Tibial artery (tissue), 4 donors: ENCODE data around the gene CLEC2D.
"Not testable (repeated sequence)": the region's sequence is repeated elsewhere in the genome, so short reads cannot be mapped to it uniquely, and the experiment has no call there.

Experiments used
- DNase-seq, 2 donors: peaks; one replicate each; pipeline ENCODE4 v3.0.0-alpha.2; 2019
- H3K27ac ChIP-seq, 2 donors: fragments of 200-600 bp; sonication (generic) in 1 of 2; 1 replicate in 1 of 2; 2 replicates in 1 of 2; pipeline ENCODE4 v1.5.1; 2018 to 2019; ENCODE audit warnings: mild to moderate bottlenecking in 1 of 2
- H3K27me3 ChIP-seq, 2 donors: fragments of 200-600 bp; sonication (generic) in 1 of 2; one replicate each; pipeline versions ENCODE4 v1.5.1 to v1.6.0; 2016 to 2019
- H3K36me3 ChIP-seq, 3 donors: fragments of 200-600 bp; sonication (generic) in 2 of 3; one replicate each; pipeline ENCODE4 v1.5.1; 2016 to 2019; ENCODE audit warnings: mild to moderate bottlenecking in 2 of 3
- H3K4me1 ChIP-seq, 4 donors: fragments of 200-600 bp; sonication (generic) in 2 of 4; 1 replicate in 3 of 4; 2 replicates in 1 of 4; pipeline ENCODE4 v1.5.1; 2016 to 2019
- H3K4me3 ChIP-seq, 2 donors: fragments of 200-600 bp; sonication (generic) in 1 of 2; 1 replicate in 1 of 2; 2 replicates in 1 of 2; pipeline ENCODE4 v1.5.1; 2018 to 2019; ENCODE audit warnings: mild to moderate bottlenecking in 2 of 2
- H3K9me3 ChIP-seq, 3 donors: fragments of 200-600 bp; sonication (generic) in 1 of 3; one replicate each; pipeline ENCODE4 v1.5.1; 2016 to 2019
- intact Hi-C: fragments of 100-400 bp; cut with DNase I; formaldehyde crosslinking; loops from one replicate; pipeline ENCODE4 v1.15.0; 2023; ENCODE audit warnings: low total_unique reads
- TF ChIP-seq, protein P1 (sequence below), 2 experiments: fragments of 200-600 bp in 1 of 2; fragments of 450-650 bp in 1 of 2; IDR thresholded peaks; one replicate each; pipeline ENCODE4 v1.5.1; 2017 to 2019; ENCODE audit warnings: antibody characterized with exemption in 2 of 2, mild to moderate bottlenecking in 1 of 2, moderate library complexity in 1 of 2

The CLEC2D gene

DNA sequence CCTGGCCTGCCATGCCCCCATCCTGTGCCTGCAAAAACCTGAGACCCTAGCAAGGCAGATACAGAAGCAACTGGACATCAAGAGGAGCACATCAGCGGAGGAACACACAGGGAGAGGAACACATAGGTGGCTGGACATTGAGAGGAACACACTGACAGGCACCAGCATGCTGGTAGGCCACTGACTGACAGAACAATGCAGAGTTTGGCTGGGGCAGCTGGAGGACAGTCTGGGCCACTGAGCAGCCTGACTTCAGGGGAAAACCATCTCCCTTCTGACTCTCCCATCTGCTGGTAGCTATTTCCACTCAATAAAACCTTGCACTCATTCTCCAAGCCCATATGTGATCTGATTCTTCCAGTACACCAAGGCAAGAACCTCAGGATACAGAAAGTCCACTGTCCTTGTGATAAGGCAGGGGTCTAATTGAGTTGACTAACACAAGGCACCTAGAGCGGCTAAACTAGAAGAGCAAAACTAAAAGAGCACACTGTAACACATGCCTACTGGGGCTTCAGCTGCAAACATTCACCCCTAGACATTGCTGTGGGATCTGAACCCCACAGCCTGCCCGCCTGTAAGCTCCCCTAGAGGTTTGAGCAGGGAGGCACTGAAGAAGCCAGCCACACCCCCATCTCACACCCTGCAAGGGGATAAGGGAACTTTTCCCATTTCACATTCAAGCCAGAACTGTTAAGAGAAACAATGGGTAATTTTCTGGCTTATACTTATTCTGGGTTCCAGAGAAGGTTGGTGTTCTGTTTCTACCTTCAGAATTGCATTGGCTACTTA, 41.3 kb downstream of the CLEC2D start:
- TF ChIP-seq, protein P1, sequence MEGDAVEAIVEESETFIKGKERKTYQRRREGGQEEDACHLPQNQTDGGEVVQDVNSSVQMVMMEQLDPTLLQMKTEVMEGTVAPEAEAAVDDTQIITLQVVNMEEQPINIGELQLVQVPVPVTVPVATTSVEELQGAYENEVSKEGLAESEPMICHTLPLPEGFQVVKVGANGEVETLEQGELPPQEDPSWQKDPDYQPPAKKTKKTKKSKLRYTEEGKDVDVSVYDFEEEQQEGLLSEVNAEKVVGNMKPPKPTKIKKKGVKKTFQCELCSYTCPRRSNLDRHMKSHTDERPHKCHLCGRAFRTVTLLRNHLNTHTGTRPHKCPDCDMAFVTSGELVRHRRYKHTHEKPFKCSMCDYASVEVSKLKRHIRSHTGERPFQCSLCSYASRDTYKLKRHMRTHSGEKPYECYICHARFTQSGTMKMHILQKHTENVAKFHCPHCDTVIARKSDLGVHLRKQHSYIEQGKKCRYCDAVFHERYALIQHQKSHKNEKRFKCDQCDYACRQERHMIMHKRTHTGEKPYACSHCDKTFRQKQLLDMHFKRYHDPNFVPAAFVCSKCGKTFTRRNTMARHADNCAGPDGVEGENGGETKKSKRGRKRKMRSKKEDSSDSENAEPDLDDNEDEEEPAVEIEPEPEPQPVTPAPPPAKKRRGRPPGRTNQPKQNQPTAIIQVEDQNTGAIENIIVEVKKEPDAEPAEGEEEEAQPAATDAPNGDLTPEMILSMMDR (IDR thresholded peaks at IDR 0.05), result no peak
- Histone ChIP-seq H3K36me3 (no peaks in the 10 kb centered on the region), H3K9me3 (no peaks in the 10 kb centered on the region), H3K4me1 (no peaks in the 10 kb centered on the region), H3K27me3 (no peaks in the 10 kb centered on the region), H3K27ac (no peak overlapping the region), H3K4me3 (no peak overlapping the region)
- intact Hi-C loops, result loop anchor here (5.0 kb wide), 1 partner anchor 1908 kb away; no protein-coding TSS in a partner anchor
- DNase-seq, result no peak

DNA sequence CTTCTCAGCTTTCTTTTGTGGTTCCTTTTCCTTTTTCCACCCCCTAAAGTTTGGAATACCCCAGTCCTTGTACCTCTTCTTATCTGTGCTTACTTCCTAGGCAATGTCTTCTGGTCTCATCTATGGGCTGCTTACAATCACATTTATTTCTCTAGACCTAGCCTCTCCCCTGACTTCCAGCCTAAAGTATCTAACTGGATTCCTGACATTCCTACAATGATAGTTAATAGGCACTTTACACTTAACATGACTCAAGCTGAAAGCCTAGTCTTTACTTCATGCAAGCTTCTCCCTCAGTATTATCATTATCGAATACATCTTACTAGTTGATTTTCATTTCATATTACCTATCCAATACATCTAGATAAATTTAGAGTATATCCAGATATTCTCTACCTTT, 42.2 kb downstream of the CLEC2D start:
- H3K27ac ChIP-seq, result no peak overlapping the region
- intact Hi-C loops, result loop anchor here (5.0 kb wide), 1 partner anchor 1909 kb away; no protein-coding TSS in a partner anchor
- no peaks in the 10 kb centered on the region for H3K9me3 ChIP-seq
- DNase-seq, result no peak
- H3K4me3 ChIP-seq, result no peak overlapping the region
- TF ChIP-seq, protein P1 (IDR thresholded peaks at IDR 0.05), result no peak
- no peaks in the 10 kb centered on the region for H3K27me3 ChIP-seq
- H3K4me1 ChIP-seq, result no peaks in the 10 kb centered on the region
- H3K36me3 ChIP-seq, result no peaks in the 10 kb centered on the region

DNA sequence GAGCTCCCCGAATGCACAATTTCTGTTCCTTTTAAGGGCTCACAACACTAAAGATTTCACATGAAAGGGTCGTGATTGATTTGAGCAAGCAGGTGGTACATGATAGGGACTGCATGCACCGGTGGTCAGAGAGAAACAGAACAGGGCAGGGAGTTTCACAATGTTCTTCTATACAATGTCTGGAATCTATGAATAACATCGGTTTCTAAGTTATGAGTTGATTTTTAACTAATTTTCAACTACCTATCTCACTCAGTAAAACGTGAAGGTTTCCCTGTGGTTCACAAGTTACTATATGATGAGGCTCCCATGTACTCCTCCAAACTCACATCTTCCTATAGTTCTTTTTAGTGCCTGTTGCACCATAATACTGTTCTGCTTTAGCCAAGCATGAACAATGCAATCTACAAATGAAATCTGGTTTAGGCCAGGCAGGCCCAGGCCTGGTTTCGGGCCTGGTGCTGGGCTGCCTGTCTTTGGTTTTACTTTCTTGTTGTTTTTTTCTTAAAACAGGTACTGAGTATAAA, 43.6 kb downstream of the CLEC2D start:
- H3K4me1 ChIP-seq, H3K4me3 ChIP-seq, H3K36me3 ChIP-seq, H3K27ac ChIP-seq, H3K27me3 ChIP-seq, DNase-seq, H3K9me3 ChIP-seq: not testable (repeated sequence)
- intact Hi-C loops, result loop anchor here (5.0 kb wide), 1 partner anchor 1911 kb away; no protein-coding TSS in a partner anchor

DNA sequence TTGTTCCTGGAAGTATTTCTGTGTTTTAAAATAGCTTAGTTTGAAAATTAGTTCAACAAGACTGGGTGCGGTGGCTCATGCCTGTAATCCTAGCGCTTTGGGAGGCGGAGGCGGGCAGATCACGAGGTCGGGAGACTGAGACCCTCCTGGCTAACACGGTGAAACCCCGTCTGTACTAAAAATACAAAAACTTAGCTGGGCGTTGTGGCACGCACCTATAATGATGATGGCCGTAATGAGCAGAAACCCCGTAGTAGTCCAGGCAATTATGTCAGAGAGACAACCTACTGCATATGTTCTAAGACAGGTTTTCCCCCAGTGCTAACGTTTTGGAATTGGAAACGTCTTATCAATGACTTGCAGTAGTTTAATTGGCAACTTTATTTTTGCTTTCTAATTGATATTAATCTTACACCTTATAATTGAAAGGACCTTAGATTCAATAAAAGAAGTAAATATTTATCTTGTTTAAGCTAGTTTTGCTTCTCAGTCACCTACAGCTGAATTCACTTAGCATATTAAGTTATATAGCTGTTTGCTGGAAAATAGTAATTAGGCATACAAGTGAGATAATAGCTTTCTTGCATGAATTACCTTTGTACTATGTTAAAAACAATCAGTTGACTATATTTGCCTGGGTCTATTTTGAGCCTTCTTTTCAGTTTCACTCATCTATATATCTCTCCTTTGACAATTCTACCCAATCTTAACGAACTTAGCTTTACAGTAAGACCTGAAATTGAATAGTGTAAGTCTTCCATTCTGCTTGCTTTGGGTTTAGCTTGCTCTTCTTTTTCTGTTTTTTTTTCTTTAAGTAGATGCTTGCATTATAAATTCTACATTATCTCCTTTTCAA, 47.8 kb downstream of the CLEC2D start:
- H3K27ac ChIP-seq, result no peak overlapping the region
- no peaks in the 10 kb centered on the region for H3K36me3 ChIP-seq
- no peaks in the 10 kb centered on the region for H3K9me3 ChIP-seq
- TF ChIP-seq, protein P1 (IDR thresholded peaks at IDR 0.05), result no peak
- H3K4me1 ChIP-seq, result no peaks in the 10 kb centered on the region
- intact Hi-C loops, result no loop called here
- DNase-seq, result no peak
- no peaks in the 10 kb centered on the region for H3K27me3 ChIP-seq
- no peak overlapping the region for H3K4me3 ChIP-seq

DNA sequence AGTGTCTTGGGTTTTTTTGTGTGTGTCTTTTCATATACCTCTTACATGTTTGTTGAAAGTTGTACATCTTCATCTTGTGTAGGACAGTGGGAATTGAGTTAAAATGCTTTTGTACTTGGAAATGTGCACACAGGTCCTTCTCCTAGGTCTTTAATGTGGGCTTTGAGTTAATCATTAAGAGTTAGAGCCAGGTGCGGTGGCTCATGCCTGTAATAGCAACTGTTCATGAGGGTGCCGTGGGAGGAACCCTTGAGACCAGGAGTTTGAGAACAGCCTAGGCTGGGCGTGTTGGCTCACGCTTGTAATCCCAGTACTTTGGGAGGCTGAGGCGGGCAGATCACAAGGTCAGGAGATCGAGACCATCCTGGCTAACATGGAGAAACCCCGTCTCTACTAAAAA, 49.5 kb downstream of the CLEC2D start:
- Histone ChIP-seq H3K4me1 (no peaks in the 10 kb centered on the region), H3K27me3 (no peaks in the 10 kb centered on the region), H3K27ac (no peak overlapping the region), H3K4me3 (no peak overlapping the region), H3K9me3 (no peaks in the 10 kb centered on the region), H3K36me3 (no peaks in the 10 kb centered on the region)
- no peak for DNase-seq
- intact Hi-C loops, result no loop called here
- TF ChIP-seq, protein P1 (IDR thresholded peaks at IDR 0.05), result no peak

DNA sequence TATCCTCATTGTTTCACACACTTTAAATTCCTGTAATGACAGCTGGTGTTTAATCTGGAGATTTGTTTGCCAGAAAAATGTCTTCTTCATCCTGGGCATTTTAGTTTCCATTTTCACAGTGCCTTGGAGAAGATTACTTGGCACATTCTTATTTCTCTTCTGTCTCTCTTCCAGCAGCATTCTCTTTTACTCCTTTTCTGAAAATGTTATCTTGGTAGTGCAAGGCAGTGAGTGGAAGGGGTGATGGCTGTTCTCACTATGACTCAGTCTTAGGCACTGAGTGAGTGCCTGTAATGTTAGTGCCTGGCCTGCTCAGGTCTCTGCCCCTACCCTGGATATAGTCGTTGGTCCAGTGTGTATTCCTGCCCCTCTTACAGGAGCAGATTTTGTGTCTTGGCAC, 50.3 kb downstream of the CLEC2D start:
- intact Hi-C loops, result no loop called here
- no peak for DNase-seq
- H3K4me1 ChIP-seq, result no peaks in the 10 kb centered on the region
- TF ChIP-seq, protein P1 (IDR thresholded peaks at IDR 0.05), result no peak
- no peaks in the 10 kb centered on the region for H3K27me3 ChIP-seq
- no peaks in the 10 kb centered on the region for H3K36me3 ChIP-seq
- no peak overlapping the region for H3K27ac ChIP-seq
- H3K4me3 ChIP-seq, result no peak overlapping the region
- H3K9me3 ChIP-seq, result no peaks in the 10 kb centered on the region
